Cardiac fibroblast (primary cell): ENCODE data around the gene MED29.

Source experiments
- DNase-seq, 2 donors: peaks; one replicate each; pipeline versions ENCODE4 v3.0.0 to v3.0.0-alpha.2; 2010; ENCODE audit warnings: low read depth in 2 of 2
- H3K4me3 ChIP-seq, 2 donors: replicated peaks in 1 of 2; 1 replicate in 1 of 2; 2 replicates in 1 of 2; pipeline ENCODE4 v1.5.1; 2011; ENCODE audit warnings: low read depth in 2 of 2, low read length in 2 of 2, mild to moderate bottlenecking in 2 of 2, moderate library complexity in 1 of 2
- TF ChIP-seq, protein P1 (sequence below): IDR thresholded peaks from one replicate; pipeline ENCODE4 v1.5.1; 2011; ENCODE audit warnings: low read depth, mild to moderate bottlenecking, low read length, inconsistent platforms

Gene MED29

DNA sequence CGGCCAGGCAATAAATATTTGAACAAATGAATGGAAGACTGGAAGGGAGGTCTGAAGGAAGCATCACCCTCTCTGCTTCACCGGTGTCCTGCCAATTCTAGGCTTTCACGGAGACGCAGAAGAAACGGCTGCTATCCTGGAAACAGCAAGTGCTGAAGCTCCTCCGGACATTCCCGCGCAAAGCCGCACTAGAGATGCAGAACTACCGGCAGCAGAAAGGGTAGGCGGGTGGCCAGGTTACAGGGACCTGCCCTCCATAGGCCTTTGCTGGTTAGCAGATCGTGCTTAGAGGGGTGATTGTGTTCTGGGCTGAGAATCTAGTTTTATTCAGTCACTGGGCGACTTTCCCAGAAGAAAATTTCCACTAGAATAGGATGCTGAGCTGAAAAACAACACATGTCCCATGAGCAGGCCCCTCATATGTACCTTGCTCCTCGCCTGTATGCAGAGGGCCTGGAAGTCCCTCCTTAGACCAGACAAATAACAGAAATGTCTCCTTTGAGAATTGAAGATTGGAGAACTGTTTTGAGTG, 11.2 kb upstream of the MED29 start:
- no peak overlapping the region for H3K4me3 ChIP-seq
- TF ChIP-seq, protein P1, sequence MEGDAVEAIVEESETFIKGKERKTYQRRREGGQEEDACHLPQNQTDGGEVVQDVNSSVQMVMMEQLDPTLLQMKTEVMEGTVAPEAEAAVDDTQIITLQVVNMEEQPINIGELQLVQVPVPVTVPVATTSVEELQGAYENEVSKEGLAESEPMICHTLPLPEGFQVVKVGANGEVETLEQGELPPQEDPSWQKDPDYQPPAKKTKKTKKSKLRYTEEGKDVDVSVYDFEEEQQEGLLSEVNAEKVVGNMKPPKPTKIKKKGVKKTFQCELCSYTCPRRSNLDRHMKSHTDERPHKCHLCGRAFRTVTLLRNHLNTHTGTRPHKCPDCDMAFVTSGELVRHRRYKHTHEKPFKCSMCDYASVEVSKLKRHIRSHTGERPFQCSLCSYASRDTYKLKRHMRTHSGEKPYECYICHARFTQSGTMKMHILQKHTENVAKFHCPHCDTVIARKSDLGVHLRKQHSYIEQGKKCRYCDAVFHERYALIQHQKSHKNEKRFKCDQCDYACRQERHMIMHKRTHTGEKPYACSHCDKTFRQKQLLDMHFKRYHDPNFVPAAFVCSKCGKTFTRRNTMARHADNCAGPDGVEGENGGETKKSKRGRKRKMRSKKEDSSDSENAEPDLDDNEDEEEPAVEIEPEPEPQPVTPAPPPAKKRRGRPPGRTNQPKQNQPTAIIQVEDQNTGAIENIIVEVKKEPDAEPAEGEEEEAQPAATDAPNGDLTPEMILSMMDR = no peak
- DNase-seq = no peak

DNA sequence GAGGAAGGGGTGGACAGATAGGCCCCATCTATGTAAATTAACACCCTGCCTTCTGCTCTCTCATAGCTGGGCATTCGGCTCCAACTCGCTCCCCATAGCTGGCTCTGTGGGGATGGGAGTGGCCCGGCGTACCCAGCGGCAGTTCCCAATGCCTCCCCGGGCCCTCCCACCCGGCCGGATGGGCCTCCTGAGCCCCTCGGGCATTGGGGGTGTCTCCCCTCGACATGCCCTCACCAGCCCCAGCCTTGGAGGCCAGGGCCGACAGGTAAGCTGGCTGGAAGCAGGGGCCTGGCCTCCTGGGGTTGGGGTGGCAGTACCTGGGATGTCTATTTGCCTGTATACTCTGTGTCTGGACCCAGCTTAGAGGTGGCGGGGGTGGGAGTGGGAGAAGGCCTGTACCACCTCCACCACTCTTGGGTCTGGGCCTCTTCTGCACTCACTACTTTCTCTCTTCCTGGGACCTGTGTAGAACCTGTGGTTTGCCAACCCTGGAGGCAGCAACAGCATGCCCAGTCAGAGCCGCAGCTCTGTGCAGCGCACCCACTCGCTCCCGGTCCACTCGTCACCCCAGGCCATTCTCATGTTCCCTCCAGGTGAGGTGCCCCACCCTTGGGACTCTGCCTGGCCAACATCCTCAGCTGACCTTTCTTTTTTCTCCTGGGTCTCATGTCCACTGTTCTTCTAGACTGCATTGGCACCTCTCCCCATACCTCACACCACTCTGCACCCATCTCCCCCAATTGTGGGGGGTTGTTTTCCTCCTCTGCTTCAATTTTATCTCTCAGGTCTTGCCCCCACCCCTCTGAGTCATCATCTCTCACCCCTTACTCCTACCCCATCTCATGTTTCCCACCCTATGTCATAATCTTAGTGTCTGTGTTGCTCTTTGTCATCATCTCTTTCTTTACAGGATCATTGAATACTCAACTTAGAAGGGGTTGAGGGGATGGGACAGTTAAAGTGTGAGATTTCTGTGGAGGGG, 10.4 kb upstream of the MED29 start:
- DNase-seq = no peak
- no peak overlapping the region for H3K4me3 ChIP-seq
- TF ChIP-seq, protein P1 = no peak

DNA sequence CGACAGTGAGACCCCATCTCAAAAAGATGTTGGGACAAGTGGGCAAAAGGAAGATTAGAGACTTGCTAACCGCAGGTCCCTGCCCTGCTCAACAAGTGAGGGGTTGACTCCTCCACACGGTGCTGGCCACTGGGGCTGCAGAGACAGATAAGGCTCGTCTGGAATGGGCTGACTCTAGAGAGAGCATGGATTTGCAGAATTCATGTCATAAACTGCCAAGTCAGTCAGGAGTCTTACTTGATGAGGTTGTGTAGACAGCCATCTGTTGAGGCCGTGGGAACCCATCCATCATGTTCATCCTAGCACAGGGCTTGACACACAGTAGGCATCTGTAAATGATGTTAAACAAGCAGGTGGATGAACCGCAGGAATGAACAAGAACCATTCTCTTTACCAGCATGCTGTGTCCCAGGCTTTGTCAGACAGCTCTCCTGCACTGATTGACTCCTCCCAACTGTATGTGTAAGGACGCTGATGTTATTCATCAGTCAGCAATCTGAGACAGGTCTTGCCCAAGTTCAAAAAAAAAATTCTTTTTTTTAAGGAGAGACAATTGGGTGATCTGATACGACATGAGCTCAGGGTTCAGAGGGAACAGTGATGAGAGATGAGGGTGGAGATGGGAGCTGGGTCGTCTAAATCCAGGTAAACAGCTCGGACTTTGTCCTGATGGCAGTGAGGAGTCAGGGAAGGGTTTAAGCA, 9.1 kb upstream of the MED29 start:
- peak in 1 of 2 donors; percentile 51 for DNase-seq
- H3K4me3 ChIP-seq = no peak overlapping the region
- TF ChIP-seq, protein P1 = no peak

DNA sequence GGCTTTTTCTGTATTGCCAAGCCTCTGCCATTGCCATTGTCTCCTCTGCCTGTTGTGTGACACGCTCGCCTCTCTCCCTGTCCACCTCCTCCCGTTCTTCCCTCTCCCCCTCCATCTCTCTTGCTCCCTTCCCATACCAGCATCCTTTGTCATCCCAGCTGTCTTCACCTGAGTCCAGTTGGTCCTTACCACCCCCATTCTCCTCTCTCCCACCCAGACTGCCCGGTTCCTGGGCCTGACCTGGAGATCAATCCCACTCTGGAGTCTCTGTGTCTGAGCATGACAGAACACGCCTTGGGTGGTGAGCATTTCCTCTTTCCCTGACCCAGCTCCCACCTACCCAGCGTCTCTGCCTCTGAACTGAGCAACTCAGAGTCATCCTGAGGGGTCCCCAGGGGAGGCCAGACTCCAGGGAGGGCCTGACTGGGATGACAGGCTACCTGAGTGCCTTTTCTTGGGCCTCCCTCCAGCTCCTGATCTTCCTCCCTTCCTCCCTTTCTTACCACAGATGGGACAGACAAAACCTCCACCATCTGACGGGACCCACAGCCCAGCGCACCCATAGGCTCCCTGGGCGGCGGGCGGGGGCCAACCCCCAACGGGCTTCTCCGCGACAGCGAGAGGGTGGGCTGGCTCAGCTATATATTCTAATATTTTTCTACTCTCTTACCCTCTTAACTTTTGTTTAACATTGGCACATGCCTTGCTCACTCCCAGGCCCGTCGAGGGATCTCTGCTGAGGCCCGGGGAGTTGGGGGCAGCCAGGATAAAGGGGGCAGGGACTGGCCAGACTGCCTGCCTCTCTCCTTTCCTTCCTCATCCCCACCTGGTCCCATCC, 8.0 kb upstream of the MED29 start:
- DNase-seq = no peak
- TF ChIP-seq, protein P1 = no peak

DNA sequence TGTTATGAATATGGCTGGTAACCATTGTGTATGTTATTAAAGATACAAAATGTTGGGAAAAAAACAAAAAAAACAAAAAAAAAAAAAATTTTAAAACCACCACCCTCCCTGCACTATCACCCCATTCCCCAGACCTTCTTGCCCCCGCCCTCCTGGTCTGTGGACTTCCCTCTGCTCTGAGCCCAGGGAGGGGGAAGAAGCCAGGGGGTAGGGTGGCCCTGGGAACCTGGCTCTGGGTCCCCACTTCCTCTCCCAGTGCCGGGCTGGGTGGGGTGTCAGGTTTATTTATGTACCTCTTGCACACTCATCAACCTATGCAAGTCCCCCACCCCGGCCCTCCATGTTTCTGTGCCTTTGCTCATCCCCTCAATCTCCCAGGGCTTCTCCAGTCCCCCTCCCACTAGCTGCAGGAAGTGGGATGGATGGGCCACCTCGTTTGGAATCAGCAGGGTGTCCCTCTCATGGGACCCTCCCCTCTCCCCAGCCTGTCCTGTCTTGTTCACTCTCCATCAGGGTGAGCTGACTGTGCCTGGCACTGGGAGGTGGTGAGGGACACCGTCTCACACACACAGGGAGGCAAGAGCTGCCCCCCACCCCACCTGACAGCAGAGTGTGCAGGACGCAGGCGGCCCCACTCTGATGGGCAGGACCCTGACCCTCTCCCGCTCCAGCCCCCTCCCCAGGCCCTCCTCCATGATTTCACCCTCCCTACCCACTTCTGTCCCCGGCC, 6.2 kb upstream of the MED29 start:
- no peak for DNase-seq
- H3K4me3 ChIP-seq = no peak overlapping the region
- TF ChIP-seq, protein P1 = no peak

More for the DNA sequence above, 8.0 kb upstream of the MED29 start:
- H3K4me3 ChIP-seq = no peak overlapping the region
